GM03348 (cell line): ENCODE data around the gene ARSG.

ENCODE experiments used
- DNase-seq: peaks from one replicate; pipeline ENCODE4 v3.0.0; 2012; ENCODE audit warnings: low spot score

The ARSG gene

DNA sequence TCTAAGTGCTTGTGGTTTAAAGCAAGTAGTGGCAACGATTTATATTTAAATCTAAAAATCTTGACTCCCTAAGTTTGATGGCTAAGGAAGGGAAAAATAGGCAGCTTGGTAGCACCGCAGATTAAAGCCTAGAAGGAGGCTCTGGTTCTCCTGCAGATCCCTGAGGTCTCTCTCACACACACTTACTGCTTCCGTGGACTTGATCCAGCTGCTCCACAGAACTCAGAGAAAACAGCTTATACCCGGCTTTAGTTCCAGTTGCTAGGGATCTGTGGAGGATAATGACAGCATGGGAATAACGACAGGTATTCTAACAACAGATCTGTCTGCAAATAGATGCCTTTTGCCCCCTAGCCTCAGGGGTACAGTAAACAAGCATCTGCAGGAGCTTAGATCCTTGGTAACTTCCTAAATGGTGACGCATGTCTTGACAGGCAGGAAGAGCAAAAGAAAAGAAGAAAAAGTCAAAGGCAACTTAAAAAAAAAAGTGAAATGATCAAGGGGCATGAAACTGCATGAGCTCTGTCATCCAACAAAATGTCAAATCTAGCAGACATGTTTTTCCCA, 161.5 kb downstream of the ARSG start:
- DNase-seq = no peak

GRCh38 chr17:68453991-68454665, 162.8 kb downstream of the ARSG start:
- DNase-seq = no peak

DNA sequence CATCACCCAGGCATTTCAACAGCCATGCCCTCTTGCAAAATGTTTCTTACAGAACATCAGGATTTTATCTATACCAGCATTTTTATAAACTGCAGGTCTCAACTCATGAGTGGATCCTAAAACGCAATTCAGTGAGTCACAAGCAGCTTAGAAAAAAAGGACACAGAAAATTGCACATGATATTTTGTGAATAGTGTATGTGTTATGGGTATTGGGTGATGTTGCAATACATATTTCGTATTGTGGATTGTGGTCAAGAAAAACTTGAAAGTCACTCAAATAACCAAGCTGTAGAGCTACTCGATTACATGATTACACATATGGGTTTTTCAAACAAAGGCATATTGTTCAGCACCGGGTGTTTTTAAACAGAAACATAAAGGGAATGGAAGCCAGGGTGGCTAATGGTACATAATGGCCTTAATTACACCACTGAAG, 164.6 kb downstream of the ARSG start:
- peak; percentile 68 for DNase-seq

DNA sequence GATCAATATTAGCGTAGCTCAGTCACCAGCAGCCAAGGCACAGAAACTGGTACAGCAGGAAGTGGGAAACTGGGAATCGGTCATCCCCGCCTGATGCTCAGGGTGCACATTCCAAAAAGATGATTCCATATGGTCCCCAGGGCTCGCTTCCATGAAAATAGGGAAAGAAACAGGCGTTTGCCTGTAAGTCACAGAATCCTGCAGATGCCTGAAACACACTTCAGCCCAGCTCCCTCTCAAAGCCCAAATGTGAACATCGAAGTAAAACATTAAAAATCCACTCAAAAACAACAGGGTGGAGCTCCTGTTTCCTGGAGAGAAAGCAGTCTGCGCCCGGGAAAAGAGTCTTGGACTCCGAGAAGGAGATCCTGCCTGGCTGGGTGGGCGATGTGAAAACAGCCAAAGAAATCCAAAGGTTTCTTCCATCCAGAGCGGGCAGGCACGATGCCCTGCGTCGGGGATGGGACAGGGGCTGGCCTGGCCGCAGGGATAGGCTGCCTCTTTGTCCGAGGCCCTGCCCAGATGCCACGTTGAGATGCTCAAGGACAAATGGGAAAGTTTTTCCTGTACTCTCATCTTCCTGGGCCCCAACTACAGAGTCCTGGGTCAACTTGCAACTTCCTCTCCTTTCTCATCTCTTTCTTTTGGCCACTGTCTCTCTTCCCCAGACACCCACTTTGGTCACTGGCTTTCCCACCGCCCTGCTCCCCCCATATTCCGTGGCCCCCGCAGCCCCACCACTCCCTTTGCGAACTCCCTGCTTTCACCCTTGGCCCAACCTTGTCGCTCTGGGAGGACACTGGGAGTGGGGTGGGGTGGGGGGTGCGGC, 165.3 kb downstream of the ARSG start:
- DNase-seq = peak; percentile 89

GRCh38 chr17:68457168-68457538, 165.9 kb downstream of the ARSG start, which contains the start of gene WIPI1:
Gene WIPI1, minus strand, starts transcription at chr17:68457496. Its CDS starts 75 bp downstream, at chr17:68457421.
- DNase-seq = no peak

- peak; percentile 98 for DNase-seq
These were observed 166.4 kb downstream of the ARSG start for GRCh38 chr17:68457539-68458259.

- DNase-seq = no peak
These were observed 167.2 kb downstream of the ARSG start for GRCh38 chr17:68458260-68459036.

- no peak for DNase-seq
These were observed 167.8 kb downstream of the ARSG start for GRCh38 chr17:68459037-68459639.

DNA sequence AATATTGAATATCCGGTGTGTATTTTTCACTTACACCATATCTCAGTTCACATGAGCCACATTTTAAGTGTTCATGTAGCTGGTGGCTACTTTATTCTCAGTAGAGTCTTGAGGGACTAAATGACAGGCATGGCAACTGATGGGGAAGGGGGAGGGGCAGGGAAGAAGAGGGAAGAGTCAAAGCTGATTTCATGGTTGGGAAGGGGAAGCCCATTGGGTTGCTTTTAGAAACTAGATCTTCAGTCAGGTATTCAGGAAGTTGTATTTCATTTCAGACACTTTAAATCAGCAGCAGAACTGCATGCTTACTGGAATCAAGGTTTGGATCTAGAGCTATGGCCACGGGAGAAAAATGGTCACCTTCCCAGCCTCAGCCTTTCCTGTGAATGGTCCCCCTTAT, 168.9 kb downstream of the ARSG start:
- DNase-seq = no peak

DNA sequence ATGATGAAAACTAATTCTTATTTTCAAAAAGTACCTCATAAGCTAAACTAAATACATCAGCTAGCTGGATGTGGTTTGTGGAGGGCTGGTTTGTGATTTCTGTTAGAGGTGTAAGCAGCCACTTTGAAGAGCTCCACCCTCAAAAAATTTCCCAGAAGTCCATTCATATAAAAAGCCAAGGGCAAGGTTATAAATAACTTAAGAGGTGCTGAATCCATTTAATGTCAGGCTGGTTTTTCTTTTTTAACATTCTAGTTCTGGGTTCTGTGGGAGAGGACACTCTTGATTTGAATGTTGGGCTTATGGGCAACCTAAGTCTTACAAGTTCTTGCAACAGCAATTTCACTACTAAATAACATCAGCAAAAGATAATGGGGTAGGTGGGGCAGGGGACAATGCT, 169.4 kb downstream of the ARSG start:
- DNase-seq = no peak

DNA sequence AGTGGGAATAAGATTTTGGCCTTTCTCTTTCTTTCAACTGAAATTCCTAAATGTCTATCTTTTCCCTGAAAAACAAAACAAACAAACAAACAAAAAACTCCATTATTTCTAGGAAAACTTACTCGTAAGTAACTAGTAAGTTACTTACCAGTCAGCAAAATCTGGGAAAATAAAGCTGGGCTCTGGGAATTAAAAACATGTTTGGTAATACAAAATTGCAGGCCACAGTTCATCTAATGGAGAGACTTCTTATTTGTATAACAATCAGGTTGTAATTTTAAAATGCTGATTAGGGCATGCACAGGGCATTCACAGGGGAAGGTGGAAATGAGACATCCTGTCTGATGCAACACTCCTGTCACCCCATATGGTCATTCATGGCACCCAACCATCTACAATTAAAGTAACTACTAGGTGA, 169.8 kb downstream of the ARSG start:
- DNase-seq = no peak

GRCh38 chr17:68461589-68461988, 170.3 kb downstream of the ARSG start:
- no peak for DNase-seq

DNA sequence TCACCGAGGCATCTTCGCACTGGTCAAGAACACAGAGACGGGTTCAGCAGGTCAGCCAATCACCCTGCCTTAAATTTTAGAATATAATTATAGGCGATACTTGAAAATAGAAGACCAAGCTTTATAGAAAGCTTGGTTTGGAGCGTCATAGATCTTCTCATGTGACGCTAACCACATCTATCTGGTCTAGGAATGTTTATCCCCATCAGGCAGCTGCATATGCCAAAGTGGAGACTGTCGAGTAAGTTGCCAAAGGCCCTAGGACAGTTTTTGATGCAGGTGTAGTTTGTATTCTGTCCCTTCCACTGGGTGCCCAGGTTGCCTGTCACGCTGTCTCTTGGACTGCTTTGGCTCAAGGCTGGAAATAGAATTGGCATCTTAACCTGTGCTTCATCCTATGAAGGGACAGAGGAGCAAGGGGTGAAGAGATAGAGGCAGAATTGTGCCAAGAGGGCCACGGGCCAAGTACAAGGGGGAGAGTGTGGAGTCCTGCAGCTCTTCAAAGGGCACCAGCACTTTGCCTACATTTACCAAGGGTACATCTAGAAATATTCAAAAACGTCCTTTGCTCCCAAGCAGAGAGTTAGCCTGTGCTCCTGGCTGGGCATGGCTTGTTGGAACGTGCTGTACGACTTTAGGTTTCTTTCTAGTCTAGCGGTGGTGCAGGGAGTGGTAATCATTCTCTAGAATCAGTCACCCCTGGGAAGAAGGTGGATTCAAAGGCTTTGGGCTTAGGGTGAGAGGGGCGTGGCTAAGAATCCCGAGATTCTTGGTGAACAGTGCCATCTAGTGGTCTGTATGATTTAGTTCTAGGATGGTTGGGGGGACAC, 171.3 kb downstream of the ARSG start:
- peak; percentile 76 for DNase-seq

- no peak for DNase-seq
These were observed 172.1 kb downstream of the ARSG start for GRCh38 chr17:68463211-68464019.

GRCh38 chr17:68468334-68468733, 177.0 kb downstream of the ARSG start:
- DNase-seq = no peak

DNA sequence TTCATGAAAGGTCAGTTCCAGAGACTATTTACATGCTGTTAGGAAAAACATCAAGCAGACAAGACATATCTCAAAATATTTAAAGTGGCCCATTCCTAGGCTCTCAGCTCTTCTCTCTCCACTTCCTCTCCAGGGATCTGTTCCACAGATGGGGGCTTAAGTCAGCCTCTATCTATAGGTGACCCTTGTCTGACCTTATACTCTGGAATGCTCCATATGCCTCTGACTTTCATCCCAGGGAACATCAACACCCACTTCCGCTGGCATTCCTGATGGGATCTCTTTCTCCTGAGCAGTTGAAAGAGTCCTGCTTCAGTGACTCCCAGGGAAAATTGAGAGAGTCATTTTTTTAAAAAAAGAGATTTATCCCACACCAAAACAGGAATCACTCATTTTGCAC, 177.5 kb downstream of the ARSG start:
- DNase-seq = no peak
